ENCODE data around the gene PPP1R9B.

DNA sequence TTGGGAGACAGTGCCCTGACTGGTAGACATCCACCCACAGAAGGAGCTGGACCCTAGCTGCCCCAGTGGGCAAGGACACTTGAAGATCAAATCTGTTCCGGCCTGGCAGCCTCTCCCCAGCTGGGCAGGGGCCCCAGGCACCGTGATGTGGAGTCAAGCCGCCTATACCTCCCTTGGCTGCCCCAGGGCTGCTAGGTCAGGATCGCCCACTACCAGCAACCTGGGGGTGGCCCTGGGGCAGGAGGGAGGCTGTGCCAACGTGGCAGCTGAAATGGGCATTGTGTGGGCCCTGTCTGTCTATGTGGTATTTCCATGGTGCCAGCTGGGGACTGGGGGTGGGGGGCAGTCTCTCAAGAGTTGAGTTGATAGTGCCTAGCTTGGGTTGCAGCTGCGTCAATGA is 54.4 kb downstream of the PPP1R9B start:
- TF ChIP-seq POLR2AphosphoS5 (IDR thresholded peaks at IDR 0.05; ENCODE audit: borderline replicate concordance, low read depth, low read length) (no peak), EZH2 (IDR thresholded peaks at IDR 0.05) (no peak)
